GM19099 (cell line): ENCODE measurements around the gene ACOT11.

Source experiments
- POLR2A ChIP-seq: IDR thresholded peaks from 3 replicates; pipeline ENCODE4 v1.6.1; 2011; ENCODE audit warnings: low read depth; ENCODE audit not compliant: insufficient read length; ENCODE audit errors: extremely low read depth

Gene ACOT11

DNA sequence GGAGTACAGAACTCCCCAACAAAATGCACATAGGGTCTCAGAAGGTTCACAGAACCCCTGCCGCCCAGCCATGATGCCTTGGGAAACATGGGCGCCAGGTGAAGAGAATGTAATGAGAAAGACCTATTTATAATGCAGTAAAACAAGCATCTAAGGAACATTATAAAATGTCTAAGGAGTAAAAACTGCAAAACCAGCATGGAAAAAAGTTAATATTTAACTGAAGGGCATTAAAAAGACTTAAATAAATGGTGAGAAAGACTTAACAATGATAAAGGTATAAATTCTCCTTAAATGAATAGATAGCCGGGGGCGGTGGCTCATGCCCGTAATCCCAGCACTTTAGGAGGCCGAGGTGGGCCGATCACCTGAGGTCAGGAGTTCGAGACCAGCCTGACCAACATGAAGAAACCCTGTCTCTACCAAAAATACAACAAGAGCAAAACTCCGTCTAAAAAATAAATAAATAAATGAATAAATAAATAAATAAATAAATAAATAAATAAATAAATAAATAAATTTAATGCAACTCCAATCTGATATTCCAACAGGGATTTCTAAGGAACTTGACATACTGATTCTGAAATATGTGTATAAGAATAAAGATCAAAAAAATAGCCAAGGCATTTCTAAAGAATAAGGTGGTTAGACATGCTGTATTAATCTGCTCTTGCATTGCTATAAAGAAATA is 27.3 kb upstream of the ACOT11 start:
- TF ChIP-seq POLR2A = no peak

DNA sequence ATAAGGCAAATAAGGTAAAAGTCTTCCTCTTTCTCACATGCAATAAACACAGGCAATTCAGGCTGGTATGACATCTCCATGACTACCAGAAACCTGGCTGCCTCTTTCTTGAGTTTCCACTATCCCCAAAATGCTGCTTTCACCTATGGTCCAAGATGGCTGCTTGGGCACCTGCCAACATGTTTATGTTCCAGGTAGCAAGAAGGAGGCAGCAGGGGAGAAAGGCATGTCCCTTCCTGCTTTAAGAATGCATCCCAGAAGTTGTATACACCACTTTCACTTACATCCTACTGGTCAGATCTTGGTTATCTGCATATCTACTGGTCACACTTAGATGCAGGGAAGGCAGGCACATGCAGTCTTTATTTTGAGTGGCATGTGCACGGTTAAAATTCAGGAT is 19.4 kb upstream of the ACOT11 start:
- TF ChIP-seq POLR2A = no peak

DNA sequence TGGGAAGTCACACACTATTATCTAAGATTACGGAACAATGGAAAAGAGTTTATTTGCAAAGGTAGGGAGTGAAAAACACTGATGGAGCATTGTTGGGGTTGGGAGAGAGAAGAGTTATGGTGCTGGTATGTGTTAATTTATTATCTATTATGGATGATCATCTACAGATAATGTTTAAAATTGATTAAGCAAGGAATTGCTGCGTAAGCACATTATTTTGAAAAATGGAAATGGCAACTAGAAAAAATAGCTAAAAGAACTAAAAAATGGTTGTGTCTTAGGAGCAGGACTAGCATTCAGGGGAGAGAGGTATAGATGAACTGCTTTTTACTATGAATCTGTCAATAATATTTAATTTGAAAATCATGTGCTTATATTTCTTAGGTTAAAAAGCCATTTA is 16.0 kb upstream of the ACOT11 start:
- TF ChIP-seq POLR2A = no peak

- TF ChIP-seq POLR2A = no peak
These were observed 10.4 kb upstream of the ACOT11 start for GRCh38 chr1:54537611-54538010.

DNA sequence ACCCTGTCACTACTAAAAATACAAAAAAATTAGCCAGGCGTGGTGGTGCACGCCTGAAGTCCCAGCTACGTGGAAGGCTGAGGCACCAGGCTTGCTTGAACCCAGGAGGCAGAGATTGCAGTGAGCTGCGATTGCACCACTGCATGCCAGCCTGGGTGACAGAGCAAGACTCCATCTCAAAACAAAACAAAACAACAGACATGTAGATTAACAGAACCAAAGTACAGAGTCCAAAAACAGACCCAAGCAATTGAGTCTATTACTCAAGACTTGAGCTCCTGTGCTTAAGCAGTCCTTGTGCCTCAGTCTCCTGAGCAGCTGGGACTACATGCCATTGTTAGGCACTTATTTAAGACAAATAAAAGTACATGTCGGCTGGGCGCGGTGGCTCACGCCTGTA is 9.5 kb upstream of the ACOT11 start:
- no peak for TF ChIP-seq POLR2A

DNA sequence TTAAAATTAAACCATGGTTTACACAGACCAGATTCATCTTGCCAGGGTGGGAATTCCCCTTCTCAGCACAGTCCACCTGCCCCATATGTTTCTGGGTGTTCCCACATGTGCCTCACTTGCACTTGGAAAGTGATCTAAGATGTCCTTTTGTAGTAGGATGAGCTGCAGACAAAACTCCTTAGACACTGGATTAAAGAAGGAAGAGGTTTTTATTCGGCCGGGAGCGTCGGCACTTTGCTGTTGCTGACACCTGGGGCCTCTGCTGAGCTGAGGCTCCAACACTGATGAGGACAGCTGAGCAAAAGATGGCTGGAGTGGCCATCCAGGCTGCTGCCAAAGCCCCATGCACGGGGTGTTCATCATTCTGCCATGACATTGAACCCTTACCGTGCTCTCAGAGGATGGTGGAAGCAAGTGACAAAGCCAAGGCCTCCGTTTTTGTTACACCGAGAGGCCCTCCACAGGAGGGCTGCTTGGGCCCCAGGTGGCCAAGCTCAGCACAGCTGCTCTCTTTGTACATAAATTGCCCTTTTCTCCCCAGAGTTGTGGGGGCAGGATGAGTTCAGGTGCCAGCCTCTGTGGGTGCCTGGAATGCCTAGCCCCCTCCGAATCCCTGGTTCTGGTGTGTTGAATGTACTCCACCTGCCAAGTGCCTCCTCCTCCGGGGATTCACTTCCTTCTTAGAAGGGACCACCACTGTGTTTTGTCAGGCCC is 7.3 kb upstream of the ACOT11 start:
- TF ChIP-seq POLR2A = no peak

GRCh38 chr1:54542120-54542961 is 5.7 kb upstream of the ACOT11 start:
- no peak for TF ChIP-seq POLR2A

GRCh38 chr1:54542962-54543539 is 5.0 kb upstream of the ACOT11 start:
- TF ChIP-seq POLR2A = no peak

- TF ChIP-seq POLR2A = no peak
These were observed 4.1 kb upstream of the ACOT11 start for GRCh38 chr1:54543729-54544496.

DNA sequence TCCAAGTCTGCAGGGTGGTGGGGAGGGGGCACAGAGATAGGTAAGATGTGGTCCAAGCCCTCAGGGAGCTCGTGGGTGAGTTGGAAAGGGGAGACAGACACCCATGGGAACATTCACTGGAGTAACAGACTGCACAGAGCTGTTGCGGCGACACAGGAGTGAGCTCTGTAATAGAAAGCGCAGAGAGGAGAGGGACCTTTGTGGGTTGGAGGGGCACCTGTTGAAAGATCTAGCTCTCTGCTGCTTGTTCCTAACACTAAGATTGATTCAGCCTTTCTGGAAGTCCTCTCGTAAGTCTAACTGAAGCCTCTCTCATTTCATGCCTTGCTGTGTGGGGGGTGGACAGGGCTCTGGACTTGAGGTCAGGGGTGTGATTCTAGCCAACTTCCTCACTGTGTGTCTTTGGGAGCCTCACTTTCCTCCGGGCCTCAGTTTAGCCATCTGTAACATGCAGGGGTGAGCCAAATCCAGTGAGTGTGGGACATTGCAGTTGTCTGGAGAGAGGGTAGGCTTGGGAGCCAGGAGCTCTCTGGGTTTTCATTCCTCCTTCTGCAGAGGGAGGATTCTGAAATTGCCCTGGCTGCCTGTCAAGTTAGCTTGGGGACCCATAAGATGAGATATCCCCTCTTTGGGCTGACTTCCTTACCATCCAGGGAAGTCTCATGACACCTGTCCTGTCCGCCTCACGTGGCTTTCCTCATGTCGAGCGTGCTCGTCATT is 2.0 kb upstream of the ACOT11 start:
- no peak for TF ChIP-seq POLR2A

DNA sequence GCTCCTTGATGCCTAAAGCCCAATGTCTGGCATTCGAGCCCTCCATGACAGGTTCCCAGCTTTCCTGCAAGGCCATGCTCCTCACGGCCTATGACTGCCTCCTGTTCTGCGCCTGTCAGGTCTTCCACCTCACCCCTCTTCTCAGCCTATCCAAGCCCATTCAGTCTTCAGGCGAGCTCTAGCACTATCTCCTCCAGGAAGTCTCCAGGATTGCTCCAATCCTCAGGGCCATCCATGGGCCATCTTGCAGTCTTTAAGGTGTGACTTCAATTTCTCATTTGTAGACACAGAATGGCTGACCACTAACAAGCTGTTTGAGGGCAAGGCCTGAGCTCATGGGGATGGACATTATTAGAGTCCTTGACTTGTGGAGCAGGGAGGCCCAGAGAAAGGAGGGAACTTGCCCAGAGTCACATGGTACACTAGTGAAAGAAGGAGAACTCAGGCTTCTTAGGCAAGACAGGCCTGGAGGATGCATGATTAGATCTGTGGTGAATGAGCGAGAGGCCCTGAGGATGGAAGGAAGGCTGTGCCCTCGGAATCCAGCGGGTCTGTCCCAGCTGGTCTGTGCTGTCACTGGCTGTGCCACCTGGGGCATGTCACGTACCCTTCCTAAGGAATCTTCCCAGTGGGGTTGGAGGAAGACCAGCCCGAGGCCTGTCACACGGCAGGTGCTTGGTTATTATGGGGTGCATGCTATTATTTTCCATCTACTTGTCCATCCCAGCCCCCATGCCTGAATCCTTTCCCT is 1.2 kb upstream of the ACOT11 start:
- TF ChIP-seq POLR2A = no peak

DNA sequence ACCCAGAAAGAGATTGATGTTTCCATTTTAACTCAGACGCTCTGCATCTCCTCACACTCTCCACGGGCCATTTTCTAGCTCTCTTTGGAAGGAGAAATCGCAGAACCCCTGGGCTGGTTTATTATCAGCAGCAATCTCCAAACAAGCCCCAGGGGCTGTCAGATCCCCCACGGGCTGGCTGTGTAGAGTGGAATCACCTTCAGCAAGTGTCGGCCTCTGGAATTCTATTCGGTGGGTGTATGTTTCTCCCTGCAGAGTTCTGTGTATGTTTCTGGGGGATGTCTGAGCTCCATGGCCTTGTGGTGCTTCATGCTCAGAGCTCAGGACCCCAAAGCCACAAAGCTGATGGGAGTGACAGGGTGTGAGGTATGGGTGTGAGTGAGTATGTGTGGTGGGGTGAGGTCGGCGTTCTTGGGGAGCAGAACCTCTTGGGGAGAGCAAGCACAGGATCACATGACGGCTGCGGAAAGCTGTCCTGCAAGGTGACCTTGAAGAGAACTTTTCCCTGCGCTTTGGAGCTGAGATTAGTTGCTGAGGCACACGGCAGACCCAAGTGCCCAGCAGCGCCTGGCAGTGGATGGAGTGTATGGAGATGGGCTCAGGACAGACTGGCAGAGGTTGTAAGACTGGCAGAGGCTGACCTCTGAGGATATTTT is 489 bp downstream of the ACOT11 start:
- no peak for TF ChIP-seq POLR2A
